Osteocyte (in vitro differentiated cells): Measurements from ENCODE around the gene ORC4. TPM values are rescaled to one million over a fixed set of nuclear protein-coding genes. Genes with fewer than 3 reads are reported as not detected.

Experiments used
- DNase-seq: peaks from one replicate; pipeline ENCODE4 v3.0.0; 2021; ENCODE audit warnings: mixed read lengths; ENCODE audit not compliant: unreplicated experiment; ENCODE audit errors: extremely low spot score
- H3K27ac Mint-ChIP-seq: one replicate; pipeline ENCODE4 v1.8.0; 2021; ENCODE audit warnings: mild to moderate bottlenecking, mixed read lengths; ENCODE audit not compliant: unreplicated experiment
- H3K27me3 Mint-ChIP-seq: one replicate; pipeline ENCODE4 v1.8.0; 2021; ENCODE audit warnings: mixed read lengths; ENCODE audit not compliant: unreplicated experiment
- H3K36me3 Mint-ChIP-seq: one replicate; pipeline ENCODE4 v1.8.0; 2021; ENCODE audit warnings: mixed read lengths; ENCODE audit not compliant: unreplicated experiment
- H3K4me1 Mint-ChIP-seq: one replicate; pipeline ENCODE4 v1.8.0; 2021; ENCODE audit warnings: mixed read lengths; ENCODE audit not compliant: unreplicated experiment
- H3K4me3 Mint-ChIP-seq: one replicate; pipeline ENCODE4 v1.8.0; 2021; ENCODE audit warnings: mild to moderate bottlenecking, moderate library complexity, mixed read lengths; ENCODE audit not compliant: unreplicated experiment
- H3K9me3 Mint-ChIP-seq: one replicate; pipeline ENCODE4 v1.8.0; 2021; ENCODE audit warnings: mixed read lengths; ENCODE audit not compliant: unreplicated experiment
- CTCF ChIP-seq: fragments of 200-600 bp; sonication (generic); IDR thresholded peaks from 2 replicates; pipeline ENCODE4 v1.5.0; 2021; ENCODE audit warnings: antibody characterized with exemption, mild to moderate bottlenecking, moderate library complexity
- total RNA-seq: library from RNA; stranded (reverse); gene quantifications from 2 replicates; pipeline ENCODE4 v1.2.1, GENCODE V29; 2021

Gene ORC4
- total RNA-seq, 1 donor from 2014 or later: 45.0 TPM

DNA sequence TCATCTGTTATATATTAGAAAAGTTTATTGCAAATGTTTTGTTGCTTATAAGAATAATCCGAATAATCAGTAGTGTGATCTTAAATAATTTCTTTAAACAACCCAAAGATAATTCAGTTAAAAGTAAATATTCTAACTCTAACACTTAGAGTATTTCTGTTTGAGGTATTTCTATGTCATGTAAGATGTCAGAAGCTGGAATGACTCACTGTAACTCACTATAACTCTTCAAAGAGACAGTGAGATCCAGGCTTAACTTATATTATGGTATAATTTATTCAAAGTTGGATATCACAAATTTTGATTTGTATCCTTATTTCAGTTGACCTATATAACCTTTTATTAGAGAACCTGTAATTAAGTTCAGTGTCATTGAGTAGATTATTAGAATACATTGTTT, 7.3 kb upstream of the ORC4 start:
- H3K4me1 Mint-ChIP-seq: peaks cover 16% of the 10 kb centered on the region
- no peak overlapping the region for H3K27ac Mint-ChIP-seq
- peaks cover 5% of the 10 kb centered on the region for H3K36me3 Mint-ChIP-seq
- no peaks in the 10 kb centered on the region for H3K9me3 Mint-ChIP-seq
- H3K27me3 Mint-ChIP-seq: no peaks in the 10 kb centered on the region
- TF ChIP-seq CTCF: no peak
- DNase-seq: no peak
- H3K4me3 Mint-ChIP-seq: no peak overlapping the region

DNA sequence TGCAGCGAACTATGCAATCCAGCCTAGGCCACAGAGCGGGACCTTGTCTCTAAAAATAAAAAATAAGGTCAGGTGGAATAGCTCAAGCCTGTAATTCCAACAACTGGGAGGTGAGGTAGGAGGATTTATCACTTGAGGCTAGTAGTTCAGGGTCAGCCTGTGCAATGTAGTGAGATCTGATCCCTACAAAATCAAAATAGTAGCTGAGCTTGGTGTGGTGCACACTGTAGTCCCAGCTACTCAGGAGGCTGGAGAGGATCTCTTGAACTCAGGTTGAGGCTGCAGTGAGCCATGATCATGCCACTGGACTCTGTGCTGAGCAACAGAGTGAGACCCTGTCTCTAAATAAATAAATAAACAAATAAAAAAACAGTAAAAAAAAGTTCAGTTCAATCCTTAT, 6.0 kb upstream of the ORC4 start:
- no peak overlapping the region for H3K27ac Mint-ChIP-seq
- TF ChIP-seq CTCF: no peak

GRCh38 chr2:148023861-148024260, 3.3 kb upstream of the ORC4 start:
- Mint-ChIP-seq H3K27ac (peak overlapping the region; percentile 47), H3K4me3 (no peak overlapping the region), H3K4me1 (peaks cover 32% of the 10 kb centered on the region), H3K27me3 (no peaks in the 10 kb centered on the region), H3K36me3 (peaks cover 5% of the 10 kb centered on the region), H3K9me3 (no peaks in the 10 kb centered on the region)
- no peak for TF ChIP-seq CTCF
- no peak for DNase-seq

More for the DNA sequence above, 6.0 kb upstream of the ORC4 start:
- Mint-ChIP-seq H3K36me3 (peaks cover 5% of the 10 kb centered on the region), H3K4me3 (no peak overlapping the region), H3K4me1 (peaks cover 25% of the 10 kb centered on the region), H3K27me3 (no peaks in the 10 kb centered on the region), H3K9me3 (no peaks in the 10 kb centered on the region)
- no peak for DNase-seq

DNA sequence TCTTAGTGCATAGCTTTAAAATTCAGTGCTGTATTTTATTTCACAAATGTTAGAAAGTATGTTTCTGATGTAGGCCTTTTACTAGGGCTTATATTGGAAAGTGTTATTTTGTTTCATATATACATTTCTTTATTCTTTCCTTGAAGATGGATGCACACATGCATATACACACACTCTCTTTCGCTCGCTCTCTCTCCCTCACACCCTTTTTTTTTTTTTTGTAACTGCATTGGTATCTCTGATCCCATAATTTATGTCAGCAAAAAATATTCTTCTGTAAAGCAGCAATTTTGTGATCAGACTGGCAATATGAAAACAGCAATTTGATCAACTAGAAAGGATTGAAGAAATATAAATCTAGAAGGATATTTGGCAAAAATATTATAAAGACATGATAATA, 2.3 kb upstream of the ORC4 start:
- H3K4me1 Mint-ChIP-seq: peaks cover 42% of the 10 kb centered on the region
- H3K36me3 Mint-ChIP-seq: peaks cover 5% of the 10 kb centered on the region
- no peaks in the 10 kb centered on the region for H3K9me3 Mint-ChIP-seq
- H3K27me3 Mint-ChIP-seq: no peaks in the 10 kb centered on the region
- no peak overlapping the region for H3K27ac Mint-ChIP-seq
- TF ChIP-seq CTCF: no peak
- DNase-seq: no peak
- peak overlapping the region; percentile 99 for H3K4me3 Mint-ChIP-seq

GRCh38 chr2:148022351-148022750, 1.8 kb upstream of the ORC4 start:
- no peak for DNase-seq
- peak overlapping the region; percentile 97 for H3K27ac Mint-ChIP-seq
- peak overlapping the region; percentile 99 for H3K4me3 Mint-ChIP-seq
- no peaks in the 10 kb centered on the region for H3K27me3 Mint-ChIP-seq
- H3K4me1 Mint-ChIP-seq: peaks cover 43% of the 10 kb centered on the region
- H3K36me3 Mint-ChIP-seq: peaks cover 5% of the 10 kb centered on the region
- H3K9me3 Mint-ChIP-seq: no peaks in the 10 kb centered on the region
- TF ChIP-seq CTCF: no peak
